Stimulated activated CD8-positive, alpha-beta memory T cell treated with anti-CD3 and anti-CD28 coated beads, Interleukin-7, amount 100 ng/mL, for 48 hours (primary cell): ENCODE data around the gene CHCHD4.
"Not testable (repeated sequence)": the region's sequence is repeated elsewhere in the genome, so short reads cannot be mapped to it uniquely, and the experiment has no call there.

Experiments used
- DNase-seq, 2 donors: peaks; one replicate each; pipeline ENCODE4 v3.0.0-alpha.2; 2020; ENCODE audit warnings: low read depth in 1 of 2; ENCODE audit errors: extremely low read depth in 1 of 2

CHCHD4 gene

DNA sequence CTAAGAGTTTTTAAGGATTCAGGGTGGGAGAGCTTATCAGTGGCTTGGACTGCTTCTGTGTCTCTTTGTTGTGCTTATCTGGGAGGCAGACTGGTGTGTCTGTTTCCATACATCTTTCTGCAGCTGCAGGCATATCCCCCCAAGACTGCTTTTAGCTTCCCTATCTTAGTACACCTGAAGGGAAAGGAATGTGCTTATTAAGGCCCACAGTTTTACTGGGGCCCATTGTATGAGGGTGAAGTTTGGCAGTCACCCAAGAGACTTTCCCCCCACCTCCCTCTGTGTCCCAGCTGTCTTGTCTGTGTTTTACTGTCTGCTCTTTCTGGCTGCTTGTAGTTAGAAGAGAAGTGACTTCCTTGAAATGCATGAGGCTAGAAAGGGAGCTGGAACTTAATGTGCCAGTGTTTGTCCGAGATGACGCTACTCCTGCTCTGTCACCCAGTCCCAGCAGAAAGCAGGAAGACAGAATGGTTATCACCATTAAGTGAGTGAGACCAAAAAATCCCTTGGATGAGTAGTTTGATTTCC lies 3.7 kb downstream of the CHCHD4 start:
- DNase-seq, result not testable (repeated sequence)

DNA sequence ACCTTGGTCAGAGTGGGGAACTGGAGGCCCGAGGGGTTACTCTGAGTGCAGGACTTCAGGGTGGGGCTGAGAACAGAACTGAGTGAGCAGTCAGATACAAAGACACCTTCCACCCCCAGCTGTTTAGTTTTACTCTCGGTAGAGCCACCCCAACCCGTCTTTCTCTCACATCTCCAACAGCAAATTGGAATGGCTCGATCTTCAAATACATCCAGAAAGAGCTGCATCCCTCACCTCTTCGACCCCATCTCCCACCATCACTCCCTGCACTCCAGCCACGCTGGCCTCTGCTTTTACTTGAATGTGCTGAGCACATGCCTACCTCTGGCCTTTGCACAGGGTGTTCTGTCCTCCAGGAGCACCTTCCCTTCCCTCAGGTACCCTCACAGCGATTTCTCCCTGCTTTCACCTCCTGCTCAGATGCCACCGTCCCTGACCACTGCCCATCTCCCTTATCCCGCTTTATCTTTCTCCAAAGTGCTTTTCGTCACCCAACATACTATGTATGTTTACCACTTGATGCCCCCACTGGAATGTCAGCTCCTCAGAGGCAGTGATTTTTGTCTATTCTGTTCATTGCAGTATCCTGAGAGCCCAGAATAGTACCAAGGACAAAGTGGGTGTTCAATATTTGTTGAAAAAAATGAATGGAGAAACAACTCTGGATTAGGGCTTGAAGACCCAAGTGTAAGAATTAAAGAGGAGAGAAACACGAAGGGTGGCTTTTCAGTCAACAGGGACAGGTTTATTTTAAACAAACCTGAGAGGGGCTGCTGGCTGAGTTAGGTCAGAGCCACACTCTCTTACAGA lies 4.4 kb downstream of the CHCHD4 start:
- DNase-seq, result no peak

DNA sequence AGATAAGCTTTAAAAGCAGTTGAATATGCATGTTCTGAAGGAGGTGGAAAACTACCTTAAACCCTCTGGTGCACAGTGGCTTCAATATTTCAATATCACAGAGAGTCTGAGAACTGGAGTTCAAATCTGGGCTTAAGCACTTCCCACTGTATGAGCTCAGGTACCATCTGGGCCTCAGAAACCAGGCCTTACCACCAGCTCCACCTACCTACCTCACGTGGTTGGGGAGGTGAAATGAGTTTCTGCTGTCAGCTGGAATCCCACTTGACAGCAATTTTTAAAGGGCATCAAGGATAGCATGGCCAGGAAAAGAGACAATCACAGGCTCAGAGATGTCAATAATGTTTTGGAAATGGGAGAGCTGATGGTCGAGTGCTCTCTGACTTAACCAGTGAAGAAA lies 5.0 kb downstream of the CHCHD4 start:
- DNase-seq, result no peak

DNA sequence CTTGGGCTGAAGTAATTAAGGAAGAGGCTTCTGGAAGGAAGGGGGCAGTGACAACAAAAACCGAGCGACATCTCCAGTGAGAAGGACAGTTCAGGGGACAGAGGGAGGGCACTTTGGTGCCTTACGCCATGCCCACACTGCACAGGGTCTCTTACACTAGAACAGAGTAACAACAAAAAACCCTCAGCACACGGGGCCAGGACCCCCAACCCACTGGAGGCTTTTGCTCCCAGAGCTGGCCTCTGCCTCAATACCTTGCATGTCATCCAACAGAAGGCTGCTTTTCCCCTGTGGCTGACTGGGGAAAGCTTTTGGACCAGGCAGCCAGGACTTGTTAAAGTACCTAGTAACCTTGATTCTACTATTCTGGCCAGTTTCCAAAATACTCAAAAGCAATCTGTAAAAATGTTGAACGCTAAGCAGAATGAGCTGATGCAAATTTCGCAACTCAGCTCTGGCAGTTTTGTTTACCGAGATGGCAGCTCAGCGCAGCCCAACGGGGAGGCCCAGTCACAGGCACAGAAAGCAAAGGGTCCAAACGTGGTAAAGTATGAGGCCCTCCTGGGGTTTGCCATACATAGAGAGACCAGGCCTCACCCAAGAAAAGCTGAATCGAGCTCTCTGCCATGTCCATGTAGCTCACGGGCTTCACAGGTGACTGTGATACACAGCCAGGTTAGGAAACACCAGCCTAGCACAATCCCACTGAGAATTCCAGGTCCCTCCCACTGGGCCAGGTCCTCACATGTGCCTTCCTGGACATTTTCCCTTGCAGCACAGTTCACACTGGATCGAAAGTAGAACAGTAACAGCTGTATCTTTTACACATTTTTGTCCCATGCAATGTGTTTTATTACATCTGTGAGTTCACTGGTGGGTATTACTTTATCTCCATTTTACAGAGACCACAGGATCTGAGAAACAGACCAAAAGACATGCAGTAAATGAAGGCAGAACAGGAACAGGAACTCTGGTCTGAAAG lies 6.0 kb downstream of the CHCHD4 start:
- no peak for DNase-seq

DNA sequence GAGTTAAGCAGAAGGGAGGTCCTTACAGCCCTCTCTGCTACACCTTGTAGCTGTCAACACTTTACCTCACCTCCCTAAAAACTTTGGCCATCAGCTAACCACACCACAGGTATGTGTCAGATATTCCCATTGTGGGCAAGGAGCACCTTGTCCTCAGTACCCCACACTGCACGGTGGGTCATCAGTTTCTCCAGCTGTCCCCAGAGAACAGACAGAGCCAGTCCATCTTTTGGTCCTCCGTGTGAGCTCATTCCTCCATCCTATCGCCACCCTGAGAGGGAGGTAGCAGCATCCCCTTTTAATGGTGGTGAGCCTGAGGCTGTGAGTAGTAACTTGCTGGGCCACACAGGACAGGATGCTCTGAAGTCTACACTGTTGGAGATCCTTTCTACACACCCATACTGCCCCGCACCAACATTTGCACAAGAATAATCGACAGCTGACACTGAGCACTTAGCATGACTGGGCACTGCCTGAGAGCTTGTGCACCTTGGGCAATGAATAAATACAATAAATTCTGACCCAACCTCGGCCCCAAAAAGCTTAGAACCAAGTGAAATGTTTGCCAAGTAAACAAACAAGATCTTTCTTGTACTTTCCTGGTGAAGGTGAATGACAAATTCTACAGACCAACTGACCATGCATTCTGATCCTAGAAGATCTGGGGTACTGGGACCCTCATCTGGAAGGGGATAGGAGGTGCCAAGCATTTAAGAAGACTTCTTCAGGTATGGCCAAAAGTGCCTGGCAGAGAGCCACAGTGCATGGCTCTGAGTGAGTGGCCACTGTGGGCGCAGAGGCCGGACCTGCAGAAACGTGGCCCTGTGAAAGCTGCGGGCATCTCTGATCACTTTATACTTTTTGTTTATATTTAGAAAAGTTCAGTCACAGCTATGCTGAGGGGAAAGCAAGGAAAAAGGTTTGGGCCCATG lies 6.9 kb downstream of the CHCHD4 start:
- no peak for DNase-seq

DNA sequence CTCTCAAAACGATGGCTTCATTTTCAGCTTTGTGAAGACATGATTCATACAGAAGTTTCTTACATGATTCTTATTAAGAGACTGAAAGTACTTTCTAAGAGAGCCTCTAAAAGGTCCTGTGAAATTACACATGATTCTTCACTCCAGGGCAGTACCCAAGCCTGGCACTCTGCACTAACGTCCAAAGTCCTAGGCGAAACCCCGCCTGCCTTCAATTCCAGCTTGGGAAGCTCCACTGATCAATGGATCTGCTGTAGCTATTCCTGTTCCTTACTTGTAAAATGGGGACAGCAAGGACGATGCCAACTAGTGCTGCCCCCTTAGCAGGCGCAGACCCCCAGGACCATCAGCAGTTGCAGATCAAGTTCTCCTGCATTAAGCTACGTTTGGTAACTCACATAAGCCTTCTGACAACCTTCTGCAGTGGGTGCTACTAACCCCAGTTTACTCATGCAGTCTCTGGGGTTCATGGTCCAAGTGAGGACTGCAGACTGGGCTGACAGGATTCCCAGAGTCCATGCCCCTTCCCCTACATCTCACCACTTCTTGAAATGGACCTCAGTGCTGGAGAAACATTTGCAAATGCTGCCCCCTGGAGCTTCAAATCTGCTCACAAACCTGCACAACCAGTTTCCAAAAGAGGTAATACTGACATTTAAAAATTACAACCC lies 10.6 kb downstream of the CHCHD4 start:
- DNase-seq, result no peak

DNA sequence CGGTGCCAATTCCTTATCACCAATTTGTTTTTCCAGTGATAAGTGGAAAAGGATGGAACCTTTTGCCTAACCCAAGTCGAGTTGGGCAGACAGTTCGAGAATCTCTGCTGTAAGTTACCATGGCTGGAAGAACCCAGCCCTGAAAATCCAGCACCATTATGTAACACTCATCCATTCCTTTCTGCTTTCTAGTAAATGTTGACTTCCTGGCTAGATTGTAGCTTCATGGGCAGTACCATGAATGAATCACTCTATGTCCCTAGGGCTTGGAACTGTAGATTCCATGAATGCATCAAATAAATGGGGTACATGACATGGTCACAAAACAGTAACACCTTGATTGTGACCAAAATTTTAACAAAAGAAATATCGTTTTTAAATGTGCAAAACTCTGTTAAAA lies 14.0 kb downstream of the CHCHD4 start:
- no peak for DNase-seq

DNA sequence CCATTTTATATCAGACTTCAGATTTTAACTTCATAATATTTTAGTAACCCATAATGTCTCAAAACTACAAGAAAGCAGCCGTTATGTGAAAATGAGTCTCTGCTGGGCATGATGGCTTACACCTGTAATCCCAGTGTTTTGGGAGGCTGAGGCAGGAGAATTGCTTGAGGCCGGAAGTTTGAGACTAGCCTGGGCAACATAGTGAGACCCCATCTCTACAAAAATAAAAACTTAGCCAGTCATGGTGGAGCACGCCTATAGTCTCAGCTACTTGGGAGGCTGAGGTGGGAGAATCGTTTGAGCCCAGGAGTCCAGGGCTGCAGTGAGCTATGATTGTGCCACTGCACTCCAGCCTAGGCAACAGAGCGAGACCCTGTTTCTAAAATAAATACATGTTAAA lies 14.8 kb downstream of the CHCHD4 start:
- not testable (repeated sequence) for DNase-seq

DNA sequence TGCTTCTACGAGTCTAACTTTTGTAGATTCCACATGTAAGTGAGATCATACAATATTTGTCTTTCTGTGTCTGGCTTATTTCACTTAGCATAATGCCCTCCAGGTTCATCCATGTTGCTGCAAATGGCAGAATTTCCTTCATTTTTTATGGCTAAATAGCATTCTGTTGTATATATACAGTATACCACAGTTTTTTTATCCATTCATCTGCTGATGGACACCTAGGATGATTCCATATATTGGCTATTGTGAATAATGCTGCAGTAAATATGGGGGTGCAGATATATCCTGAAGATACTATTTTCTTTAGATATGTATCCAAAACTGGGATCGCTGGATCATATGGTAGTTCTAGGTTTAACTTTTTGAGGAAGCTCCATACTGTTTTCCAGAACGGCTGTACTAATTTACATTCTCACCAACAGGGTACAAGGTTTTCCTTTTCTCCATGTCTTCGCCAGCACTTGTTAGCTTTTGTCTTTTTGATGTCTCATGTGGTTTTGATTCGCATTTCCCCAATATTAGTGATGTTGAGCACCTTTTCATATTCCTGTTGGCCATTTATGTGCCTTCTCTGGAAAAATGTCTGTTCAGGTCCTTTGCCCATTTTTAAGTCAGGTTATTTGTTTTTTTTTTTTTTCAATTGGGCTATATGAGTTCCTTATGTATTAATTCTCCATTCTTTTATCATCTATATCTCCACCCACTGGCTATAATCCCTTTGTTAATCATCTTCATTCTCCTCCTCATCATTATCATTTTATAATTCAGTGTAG lies 26.9 kb downstream of the CHCHD4 start:
- no peak for DNase-seq

DNA sequence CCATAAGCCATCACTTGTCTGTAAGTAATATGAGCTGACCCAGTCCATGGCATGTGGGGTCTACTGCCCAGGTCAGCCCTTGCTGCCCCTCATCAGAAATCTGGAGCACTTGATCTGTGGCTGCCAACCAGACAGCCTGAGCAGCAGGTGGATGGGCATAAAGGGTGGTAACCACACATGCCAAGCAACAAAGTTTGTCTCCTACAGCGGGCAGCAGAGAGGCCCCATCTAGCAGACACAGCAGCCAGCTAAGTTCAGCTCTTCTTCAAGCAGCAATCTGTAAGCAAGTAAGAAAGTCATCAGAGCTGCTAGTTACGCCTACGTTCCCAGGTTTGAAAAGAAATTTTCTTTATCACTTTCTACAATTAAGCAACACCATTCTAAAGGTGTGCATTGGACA lies 27.9 kb downstream of the CHCHD4 start:
- no peak for DNase-seq

DNA sequence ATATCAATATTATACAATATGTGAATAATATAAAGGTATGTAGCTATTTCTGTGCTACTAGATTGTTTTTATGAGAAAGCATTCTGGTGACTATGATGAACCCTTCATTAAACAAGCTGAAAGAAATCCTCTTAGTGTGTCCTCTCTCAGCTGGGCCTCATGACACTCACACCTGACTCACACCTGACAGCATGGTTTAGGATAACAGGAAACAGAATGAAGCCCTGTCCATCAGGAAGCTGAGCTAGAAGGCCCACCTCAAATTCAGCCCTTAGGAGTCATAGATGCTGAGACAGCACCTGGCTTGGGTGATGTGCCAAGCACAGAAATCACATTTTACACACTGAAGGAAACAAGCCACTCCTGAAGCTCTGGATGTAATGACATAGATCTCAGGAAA lies 30.8 kb downstream of the CHCHD4 start:
- DNase-seq, result no peak

DNA sequence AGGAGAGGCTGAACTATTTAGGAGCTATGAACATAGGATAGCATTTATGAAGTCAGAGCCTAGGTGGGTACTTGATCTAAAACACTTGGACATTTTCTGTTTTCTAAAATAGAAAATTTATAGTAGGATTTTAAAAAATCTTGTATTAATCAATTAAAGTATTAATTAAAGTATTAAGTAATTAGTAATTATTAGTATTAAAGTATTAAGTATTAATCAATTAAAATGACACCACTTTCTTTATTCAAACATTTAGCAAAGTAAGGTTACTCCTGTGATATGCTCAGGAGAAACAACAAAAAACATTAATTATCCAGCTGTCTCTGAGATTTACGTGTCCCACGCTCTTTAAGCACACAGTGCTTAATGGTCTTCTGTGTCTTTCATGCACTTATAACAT lies 32.2 kb downstream of the CHCHD4 start:
- no peak for DNase-seq

DNA sequence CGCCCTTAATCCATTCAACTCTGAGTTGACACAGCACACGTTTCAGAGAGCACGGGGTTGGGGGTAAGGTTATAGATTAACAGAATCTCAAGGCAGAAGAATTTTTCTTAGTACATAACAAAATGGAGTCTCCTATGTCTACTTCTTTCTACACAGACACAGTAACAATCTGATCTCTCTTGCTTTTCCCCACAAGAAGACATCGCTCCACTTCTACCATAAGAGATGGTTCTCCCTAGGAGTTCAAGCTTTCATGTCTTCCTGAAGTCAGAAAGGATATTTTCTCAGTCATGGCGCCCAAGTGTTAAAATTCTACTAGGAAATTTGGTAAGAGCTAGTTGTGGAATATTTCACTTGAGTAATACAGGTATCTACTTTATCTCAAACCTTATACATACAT lies 32.7 kb downstream of the CHCHD4 start:
- DNase-seq, result not testable (repeated sequence)

DNA sequence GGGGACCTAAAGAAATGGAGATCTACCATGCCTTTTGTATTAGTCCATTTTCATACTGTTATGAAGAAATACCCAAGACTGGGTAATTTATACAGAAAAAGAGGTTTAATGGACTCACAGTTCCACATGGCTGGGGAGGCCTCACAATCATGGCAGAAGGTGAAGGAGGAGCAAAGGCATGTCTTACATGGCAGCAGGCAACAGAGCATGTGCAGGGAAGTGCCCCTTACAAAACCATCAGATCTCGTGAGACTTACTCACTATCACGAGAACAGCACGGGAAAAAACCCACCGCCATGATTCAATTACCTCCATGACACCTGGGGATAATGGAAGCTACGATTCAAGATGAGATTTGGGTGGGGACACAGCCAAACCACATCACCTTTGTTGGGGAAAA lies 37.2 kb downstream of the CHCHD4 start:
- not testable (repeated sequence) for DNase-seq

DNA sequence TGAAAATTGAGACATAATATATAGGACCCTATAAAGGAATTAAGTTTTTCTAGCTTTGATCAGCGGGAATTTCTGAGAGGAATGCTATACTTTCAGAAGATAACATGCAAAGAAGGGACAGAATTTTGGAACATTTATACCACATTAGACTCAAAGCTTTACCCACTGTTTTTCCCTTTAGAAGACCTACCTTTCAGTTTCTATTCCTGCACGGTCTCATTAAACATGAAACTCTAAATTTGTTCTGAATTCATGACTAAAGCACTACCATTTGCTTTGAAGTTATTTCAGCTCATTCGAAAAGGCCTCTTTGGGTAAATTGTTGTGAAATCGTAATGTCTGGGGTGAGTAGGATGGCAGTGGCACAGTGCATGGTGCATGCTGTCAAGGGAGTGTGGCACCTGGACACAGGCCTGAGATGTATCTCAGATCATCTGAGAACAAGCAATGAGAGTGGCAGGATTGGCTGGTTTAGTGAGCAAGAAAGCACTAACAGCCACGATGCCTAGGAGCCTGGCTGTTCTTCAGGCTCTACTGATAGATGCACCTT lies 42.5 kb downstream of the CHCHD4 start:
- DNase-seq, result no peak

DNA sequence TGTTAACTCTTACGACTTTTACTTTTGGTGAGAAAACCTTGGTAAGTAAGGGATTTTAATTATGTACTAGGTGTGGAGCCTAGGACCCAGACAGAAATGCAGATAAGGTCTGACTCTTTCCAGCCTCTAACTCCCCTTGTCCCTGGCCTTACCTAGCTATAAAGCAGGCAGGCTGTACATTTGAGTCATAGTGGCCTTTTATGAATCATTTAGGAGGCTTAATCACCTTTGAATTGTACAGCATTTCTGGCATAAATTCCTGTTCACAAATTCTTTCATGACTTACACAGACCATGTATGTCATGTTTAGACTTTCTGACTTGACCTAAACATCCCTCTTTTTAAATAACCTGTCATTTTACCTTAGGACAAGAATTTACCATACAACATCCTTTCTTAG lies 47.4 kb downstream of the CHCHD4 start:
- DNase-seq, result no peak

DNA sequence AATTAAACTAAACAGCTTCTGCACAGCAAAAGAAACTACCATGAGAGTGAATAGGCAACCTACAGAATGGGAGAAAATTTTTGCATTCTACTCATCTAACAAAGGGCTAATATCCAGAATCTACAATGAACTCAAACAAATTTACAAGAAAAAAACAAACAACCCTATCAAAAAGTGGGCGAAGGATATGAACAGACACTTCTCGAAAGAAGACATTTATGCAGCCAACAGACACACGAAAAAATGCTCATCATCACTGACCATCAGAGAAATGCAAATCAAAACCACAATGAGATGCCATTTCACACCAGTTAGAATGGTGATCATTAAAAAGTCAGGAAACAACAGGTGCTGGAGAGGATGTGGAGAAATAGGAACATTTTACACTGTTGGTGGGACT lies 49.4 kb downstream of the CHCHD4 start:
- not testable (repeated sequence) for DNase-seq

DNA sequence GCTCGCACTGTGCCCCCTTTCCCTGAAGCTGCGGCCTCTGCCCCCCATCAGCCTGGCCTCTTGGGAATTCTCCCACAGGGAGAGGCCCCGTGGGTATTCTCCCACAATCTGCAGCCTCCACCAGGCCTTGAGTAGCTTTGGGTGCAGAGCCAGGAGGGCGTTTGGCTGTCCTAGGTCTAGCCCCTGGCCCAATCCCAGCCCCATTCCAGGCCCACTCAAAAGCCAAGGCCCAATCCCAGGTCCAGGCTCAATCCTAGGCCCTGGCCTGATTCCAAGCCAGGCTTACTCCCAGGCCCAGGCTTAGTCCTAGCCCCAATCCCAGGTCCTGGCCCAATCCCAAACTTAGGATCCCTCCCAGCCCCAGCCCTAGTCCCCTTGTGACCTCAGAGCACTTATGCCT lies 59.8 kb downstream of the CHCHD4 start:
- no peak for DNase-seq

DNA sequence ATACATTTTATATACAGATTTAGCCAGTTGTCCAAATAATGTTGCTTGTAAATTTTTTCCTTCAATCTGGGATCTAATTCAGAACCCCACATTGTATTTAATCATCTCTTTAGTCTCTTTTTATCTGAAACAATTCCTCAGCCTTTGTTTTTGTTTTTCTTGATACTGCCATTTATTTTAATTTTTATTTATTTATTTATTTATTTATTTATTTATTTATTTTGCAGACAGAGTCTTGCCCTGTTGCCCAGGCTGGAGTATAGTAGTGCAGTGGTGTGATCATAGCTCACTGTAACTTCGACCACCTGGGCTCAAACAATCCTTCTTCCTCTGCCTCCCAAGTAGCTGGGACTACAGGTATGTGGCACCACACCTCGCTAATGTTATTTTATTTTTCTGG lies 61.5 kb downstream of the CHCHD4 start:
- no peak for DNase-seq
